Hepatic stellate cell (primary cell): ENCODE results near the gene LPCAT4.
A peak's percentile ranks its signal among the peaks of the same experiment; 100 is the strongest.
"Not testable (repeated sequence)": the region's sequence is repeated elsewhere in the genome, so short reads cannot be mapped to it uniquely, and the experiment has no call there.

ENCODE experiments used
- DNase-seq: peaks from one replicate; pipeline ENCODE4 v3.0.0; 2011; ENCODE audit warnings: low spot score

Gene LPCAT4, protein sequence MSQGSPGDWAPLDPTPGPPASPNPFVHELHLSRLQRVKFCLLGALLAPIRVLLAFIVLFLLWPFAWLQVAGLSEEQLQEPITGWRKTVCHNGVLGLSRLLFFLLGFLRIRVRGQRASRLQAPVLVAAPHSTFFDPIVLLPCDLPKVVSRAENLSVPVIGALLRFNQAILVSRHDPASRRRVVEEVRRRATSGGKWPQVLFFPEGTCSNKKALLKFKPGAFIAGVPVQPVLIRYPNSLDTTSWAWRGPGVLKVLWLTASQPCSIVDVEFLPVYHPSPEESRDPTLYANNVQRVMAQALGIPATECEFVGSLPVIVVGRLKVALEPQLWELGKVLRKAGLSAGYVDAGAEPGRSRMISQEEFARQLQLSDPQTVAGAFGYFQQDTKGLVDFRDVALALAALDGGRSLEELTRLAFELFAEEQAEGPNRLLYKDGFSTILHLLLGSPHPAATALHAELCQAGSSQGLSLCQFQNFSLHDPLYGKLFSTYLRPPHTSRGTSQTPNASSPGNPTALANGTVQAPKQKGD

DNA sequence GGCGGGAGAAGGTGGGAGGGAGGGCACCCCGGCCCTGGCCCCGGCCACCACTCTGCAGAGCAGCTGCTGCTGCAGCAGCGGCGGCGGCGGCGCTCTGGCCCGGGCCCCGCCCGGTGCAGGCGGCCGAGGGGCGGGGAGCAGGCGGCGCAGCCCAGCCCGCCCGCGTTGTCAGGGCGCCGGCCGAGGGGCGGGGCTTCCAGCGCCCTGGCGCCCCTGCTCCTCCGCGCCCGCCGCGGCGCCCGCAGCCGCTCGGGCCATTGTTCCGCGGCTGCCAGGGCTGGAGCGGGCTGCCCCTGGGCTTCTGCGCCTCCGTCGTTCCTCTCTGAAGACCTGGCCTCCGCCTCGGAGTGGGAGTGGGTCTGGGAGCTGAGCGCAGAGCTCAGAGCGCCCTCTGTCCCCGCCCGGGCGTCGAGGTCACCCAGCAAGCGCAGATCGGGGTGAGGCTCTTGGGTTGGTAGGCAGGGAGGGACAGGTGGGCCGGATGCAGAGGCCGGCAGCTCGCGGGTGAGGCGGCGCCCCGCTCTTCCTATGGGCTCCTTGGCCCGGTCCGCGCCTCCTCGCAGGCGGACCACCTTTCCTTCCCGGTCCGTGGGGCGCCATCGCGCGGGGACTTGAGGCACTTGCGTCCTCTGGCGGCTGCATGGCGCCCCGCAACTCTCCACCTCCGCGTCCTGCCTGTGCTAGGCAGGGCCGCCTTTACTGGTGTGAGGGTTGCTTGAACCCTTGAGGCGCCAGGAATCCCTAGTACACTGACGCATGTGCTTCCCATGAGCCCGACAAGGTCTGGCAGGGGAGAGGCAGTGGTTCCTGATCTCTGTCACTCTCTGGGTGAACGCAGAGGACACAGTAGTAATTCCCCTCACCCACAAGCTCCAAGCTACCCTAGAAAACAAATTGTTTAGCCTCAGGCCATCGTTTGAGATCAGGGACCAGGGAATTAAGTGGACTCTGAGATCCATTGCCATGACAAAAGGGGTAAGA, at the start of gene LPCAT4:
TSS of gene LPCAT4 (minus strand) at position 96 of the 981 bp plus-strand sequence. CDS start 96 bp downstream, outside the sequence.
- peak; percentile 90 for DNase-seq

DNA sequence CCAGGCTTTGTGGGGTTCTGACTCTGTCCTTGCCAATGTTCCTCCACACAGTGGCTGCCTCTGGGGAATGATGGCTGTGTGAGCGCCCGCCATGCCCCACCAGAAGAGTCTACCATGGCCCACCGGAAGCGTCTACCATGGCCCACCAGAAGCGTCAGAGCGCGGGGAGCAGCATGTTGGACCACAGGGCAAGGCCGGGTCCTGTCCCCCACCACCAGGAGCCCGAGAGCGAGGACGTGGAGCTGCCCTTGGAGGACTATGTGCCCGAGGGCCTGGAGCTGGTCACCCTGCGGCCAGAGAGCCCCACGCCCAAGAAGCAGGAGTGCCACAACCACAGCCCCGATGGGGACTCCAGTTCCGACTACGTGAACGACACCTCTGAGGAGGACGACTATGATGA, 42.5 kb upstream of the LPCAT4 start:
- DNase-seq, result not testable (repeated sequence)

DNA sequence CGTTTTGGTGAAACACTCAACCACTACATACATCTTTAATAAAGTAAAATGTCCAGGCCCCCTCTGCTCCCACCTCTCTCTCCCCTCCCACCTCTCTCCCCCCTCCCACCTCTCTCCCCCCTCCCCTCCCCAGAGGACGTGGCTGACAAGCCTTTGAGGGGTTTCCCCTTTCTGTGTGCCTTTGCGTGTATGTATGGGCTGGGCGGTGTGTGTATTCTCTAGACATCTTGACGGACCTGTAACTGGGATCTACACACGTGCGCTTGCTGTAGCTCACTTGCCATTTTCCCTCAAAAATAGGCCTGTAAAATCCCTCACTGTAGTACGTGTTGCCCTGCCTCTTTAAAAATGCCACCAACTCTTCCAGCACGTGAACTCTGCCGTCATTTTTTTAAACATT, 42.0 kb upstream of the LPCAT4 start:
- DNase-seq, result not testable (repeated sequence)

DNA sequence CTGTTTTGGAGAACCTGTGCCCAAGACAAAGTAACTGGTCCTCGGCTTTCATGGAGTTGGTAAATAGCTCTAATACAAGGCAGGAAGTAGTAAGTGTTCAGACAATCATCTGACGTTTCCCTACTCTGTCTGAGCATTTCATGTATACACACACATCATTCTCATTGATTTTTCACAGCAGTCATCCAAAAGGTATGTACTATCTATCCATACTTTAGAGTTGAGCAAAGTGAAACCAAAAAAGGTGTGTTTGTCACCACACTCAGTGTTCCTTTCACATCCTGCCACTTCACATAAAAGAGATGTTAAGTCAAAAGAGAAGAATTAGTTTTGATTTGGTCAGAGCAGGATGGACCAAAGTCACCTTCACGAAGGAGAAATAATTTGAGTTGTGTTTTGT, 36.9 kb upstream of the LPCAT4 start:
- not testable (repeated sequence) for DNase-seq

DNA sequence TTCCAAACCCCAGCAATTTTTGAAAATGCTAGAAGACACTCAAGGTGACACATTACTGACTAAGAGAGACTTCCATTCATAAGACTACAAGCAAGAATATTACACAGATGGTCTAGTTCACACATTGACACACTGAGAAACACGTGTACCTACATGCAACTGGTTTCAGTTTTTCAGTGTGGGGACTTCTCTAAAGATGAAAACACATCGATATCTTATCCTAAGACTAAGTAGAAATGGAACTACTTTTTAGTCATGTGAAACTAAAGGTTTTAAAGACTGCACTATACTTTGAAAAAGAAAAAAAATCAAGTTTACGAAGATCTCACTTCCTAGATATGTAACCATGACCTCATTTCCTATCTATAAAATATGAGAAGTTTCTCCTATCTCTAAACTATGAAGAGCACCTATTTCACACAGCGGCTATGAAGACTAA, 36.2 kb upstream of the LPCAT4 start:
- DNase-seq, result not testable (repeated sequence)

DNA sequence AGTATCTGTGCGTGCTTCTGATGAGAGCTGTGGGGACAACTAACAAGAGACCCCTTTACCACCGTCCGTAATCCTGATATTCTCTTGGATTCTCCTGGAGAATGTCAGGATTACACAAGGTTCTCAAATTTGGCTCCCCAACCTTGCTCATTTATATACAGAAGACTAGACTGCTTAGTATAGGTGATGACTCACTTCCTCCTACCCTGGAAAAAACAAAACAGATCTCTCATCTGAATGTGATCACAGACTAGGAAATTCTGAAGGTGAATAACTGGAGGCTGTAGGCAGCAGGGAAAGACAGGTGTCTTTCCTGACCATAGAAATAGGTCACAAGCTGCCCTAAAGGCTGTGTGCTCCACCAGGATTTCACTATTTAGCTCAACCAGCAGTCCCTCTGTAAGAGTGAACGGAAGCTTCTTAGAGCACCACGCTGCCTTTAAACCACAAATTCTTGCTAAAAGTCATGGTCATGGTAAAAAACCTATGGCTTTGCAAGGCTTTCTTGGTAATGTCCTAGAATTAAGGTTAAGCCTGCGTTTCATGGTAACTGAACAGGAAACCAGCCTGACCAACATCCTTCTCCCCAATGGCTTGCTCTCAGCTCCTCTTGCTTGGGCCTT, 30.8 kb upstream of the LPCAT4 start:
- not testable (repeated sequence) for DNase-seq

DNA sequence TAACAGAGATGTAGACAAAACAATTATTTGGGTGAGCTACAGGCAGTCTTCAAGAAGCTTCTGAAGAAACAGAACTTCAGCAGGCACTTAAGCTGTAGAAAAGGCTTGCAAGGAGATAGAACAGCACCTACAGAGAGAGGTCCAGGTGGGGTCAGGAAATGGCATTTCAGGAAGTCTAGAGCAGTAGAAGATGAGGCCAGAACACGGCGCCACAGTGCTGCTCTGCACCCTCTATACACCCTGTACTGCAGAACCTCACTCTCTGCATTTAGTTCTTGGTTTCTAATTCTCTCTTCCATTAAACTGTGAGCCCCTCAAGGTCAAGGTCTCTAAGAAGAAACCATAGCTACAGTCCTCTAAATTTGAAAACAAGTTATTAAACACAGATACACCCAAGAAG, 26.0 kb upstream of the LPCAT4 start:
- DNase-seq, result not testable (repeated sequence)

DNA sequence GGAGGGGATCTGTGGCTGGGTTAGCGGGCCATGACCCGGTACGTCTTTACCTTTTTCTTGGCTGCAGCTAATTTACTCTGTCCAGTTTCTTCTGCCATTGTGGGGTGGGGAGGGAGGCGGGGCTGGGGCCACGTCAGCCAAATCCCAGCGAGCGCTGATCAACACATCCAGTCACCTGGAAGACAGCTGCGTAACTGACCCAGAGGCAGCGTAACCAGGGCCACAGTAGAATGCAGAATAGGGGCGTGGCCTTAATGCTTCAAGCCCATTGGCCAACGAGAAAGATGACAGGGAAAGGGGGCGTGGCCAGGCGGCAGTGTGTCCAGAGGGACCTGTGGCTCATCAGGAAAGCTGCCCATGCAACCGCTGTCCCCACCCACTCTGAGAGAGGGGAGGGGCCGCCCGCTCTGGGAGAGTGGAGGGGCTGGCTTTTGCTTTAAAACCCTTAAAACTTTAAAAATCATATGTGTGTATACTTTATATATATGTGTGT, 22.6 kb upstream of the LPCAT4 start:
- not testable (repeated sequence) for DNase-seq

DNA sequence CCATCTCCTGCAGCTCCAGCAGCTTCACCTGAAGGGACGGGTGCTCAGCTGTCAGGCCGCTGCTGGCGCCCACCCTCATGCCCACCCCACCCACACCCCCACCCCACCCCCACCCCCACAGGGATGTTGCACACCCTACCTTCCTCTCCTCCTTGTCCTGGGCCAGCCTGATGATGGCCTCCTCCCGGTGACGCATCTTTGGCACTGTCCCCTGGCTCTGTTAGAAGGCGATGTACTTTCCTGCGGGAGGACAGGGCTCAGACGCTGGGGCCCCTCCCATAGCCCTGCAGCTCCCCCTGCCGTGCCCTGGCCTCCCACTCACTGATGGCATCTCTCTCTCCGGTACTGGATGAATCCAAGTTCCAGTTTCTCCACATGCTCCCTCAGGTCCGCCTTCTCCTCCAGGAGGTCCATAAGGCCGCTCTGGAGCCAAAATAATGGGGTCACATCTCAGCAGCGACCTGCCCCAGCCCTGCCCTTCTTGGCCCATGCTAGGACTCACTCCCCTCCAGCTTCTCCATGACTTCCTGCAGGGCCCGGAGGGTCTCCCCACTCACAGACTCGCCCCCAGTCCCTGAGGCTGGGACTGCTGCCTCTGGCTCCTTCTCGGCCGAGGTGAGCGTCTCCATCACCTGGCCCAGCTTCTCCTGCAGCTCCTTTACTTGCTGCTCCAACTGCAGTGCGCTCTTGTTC, 15.0 kb upstream of the LPCAT4 start:
- not testable (repeated sequence) for DNase-seq

DNA sequence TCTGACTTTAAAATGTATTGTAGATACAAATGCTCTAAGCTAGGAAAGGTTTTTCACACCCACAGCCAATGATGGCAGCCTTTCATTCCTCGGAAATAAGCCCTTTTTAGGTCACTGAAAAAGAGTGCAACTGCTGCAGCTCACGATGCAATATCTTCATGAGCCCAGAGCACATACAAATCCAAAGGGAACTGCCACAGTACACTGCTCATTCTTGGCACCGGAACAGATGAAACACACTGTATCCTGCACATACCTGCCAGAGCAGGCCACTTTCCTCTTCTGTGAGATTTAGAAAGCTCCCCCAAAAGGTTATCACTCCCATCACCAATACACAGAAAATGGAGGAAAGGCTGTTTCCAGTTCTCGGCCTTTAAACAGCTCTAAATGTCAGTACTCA, 13.5 kb upstream of the LPCAT4 start:
- not testable (repeated sequence) for DNase-seq

DNA sequence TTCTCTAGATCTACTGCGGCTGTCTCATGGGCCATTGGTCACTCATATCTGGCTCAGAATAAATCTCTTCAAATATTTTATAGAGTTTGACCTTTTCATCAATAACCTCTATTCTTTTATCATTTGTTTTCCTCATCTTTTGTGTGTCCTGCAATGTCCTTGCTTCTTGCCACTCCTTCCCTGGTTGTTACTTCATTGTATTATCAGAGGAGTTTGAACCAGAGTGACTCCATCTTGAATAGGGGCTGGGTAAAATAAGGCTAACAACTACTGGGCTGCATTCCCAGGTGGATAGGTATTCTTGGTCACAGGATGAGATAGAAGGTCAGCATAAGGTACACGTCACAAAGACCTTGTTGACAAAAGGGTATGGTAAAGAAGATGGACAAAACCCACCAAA, 9.9 kb upstream of the LPCAT4 start:
- no peak for DNase-seq

DNA sequence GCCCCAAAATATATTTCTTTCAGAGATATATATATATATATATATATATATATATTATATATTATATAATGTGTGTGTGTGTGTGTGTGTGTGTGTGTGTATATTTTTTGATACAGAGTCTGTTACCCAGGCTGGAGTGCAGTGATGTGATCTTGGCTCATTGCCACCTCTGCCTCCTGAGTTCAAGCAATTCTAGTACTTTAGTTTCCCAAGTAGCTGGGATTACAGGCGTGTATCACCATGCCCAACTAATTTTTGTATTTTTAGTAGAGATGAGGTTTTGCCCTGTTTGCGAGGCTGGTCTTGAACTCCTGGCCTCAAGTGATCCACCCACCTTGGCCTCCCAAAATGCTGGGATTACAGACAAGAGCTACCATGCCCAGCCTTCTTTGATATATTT, 8.5 kb upstream of the LPCAT4 start:
- not testable (repeated sequence) for DNase-seq

DNA sequence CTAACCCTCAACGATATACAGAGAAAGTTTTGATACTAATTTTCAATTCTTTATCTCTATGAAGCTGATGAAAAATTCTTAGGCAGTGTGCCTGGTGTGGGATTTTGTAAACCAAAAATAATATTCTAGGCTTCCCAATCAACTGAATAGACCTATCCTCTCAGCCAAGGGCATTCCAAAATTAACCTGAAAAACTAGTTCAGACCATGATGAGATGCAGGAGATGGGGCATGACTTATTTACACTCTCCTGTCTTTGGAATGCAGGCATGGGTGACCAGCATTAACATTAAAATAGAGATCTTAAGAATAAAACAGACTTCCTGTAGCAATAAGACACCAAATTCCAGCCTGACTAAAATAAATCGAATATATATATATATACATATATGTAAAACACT, 7.8 kb upstream of the LPCAT4 start:
- DNase-seq, result no peak

DNA sequence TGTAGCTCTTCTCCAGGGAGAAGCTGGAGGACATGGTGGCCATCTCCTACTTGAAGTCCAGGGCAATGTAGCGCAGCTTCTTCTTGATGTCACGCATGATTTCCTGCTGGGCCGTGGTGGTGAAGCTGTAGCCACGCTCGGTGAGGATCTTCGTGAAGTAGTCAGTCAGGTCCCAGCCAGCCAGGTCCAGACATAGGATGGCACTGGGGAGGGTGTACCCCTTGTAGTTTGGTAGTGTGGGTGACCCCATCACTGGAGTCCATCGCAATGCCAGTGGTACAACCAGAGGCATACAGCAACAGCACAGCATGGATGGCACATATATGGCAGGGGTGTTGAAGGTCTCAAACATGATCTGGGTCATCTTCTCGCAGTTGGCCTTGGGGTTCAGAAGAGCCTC, 7.0 kb upstream of the LPCAT4 start:
- no peak for DNase-seq

DNA sequence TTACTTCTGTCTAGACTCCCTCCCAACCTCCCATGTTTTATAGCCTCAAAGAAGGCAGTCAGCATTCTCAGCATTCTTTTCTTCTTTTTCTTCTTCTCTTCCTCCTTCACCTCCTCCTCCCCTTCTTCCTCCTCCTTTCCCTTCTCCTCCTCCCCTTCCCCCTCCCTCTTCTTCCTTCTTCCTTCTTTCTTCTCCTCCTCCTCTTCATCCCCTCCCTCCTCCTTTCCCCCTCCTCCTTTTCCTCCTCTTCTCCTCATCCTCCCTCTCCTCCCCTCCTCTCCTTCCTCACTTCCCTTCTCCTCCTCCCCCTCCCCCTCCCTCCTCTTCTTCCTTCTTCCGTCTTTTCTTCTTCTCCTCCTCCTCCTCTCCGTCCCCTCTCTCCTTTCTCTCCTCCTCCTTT, 3.6 kb upstream of the LPCAT4 start:
- no peak for DNase-seq

DNA sequence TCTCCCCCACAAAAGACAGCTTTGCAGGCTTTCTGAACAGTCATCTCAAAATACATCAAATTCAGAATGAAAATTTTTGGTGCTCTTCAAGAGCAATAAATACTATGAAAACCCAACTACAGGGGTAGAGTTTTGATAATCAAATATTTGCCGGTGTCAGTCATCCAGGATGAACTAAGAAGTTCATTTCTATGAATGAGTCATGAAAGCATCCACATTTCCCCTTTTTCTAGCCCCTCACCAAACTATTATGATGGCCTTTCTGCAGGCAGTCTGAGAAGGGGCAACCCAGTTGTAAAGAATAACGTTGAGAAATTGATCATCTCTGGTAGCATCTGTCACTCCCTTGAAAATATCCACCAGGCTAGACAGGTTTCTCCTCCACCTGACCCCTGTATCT, 3.1 kb upstream of the LPCAT4 start:
- DNase-seq, result no peak

DNA sequence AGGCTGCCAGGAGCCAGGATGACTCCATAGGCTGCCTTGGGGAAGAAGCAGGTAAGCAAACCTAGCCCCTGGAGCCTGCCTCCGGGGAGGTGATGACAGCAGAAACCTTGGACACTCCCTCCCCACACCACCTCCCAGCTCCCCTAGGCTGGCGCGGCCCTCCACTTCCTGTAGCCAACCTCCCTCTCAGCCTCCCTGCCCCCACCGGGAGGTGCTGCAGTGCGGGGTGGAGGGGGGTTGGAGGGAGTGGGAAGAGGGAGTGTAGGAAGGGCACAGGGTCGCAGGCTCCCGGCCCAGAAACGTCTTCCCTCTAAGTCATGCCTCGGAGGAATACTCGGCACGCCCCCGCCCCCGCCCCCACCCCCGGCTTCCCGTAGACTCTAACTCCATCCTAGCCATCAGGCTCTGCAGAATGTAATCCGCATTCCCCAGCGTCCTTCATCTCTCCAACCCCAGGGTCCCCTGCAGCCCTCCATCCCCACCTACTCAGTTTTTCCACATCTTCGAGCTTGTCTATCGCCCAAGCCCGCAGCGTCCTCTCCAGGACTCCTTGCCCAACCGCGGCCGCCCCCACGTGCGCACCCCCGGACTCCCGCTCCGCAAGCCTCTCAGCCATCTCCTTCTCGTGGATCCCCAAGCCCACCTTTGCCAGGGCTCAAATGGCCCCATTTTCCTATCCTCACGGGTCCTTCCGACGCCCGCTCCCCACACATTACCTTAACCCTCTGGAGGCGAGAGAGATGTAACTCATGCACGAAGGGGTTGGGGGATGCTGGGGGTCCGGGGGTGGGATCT, 528 bp downstream of the LPCAT4 start:
- peak; percentile 60 for DNase-seq

DNA sequence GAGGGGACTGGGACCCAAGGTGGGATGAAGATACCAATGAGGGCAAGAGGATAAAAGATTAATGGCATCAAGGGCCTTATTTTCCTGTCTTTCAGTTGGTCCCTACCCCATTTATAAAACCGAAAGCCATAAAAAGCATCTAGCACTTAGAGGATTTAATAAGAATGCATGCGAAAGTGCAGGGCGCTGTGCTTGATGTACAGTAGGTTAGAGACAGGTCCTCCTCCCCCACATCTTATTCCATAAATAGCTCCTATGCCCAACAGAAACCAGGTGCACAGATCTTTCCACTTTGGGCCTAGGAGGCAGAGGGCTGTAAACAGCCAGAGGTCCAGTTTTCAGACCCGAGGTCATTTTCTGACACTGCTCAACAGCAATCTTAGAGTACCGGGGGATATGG, 1.2 kb downstream of the LPCAT4 start:
- peak; percentile 16 for DNase-seq

DNA sequence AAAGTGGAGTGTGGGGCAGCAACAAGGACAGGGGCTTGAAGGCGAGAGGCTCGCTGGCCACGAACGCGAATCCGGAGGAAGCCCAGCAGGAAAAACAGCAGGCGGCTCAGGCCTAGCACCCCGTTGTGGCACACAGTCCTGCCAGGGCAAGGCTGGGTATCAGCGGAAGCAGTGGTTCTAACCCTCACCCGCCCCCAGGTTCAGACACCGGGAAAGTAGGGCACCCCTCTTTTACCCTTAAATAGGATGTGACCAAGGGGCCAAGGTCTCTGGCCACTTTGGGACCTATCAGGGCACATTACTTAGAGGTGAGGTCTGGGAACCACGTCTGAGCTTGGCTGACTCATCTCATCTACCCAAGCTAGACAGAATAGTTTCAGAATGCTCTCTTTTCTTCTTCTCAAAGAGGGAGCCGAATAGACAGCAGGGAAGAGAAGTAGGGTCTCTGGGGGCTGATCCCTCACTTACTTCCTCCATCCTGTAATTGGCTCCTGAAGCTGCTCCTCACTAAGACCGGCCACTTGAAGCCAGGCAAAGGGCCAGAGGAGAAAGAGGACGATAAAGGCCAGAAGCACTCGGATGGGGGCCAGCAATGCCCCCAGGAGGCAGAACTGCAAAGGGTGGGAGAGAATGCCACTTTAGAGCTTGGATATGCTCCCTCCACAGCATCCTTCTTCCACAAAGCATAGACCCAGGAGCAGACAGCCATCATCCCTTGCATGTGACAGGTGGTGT, 1.7 kb downstream of the LPCAT4 start:
- DNase-seq, result no peak

DNA sequence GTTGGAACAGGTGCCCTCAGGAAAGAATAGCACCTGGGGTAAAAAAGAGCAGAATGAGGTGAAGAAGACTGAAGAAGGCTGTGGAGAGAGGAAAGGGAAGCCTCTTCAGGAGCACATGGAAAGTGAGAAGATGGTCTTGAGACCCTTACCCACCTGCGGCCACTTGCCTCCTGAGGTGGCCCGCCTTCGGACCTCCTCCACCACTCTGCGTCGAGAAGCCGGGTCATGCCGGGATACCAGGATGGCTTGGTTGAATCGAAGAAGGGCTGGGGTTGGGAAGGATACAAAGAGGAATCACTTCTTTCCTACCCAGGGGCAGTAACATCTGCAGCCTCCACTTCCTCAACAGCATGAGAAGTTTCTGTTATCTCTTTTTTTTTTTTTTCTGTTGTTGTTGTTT, 3.0 kb downstream of the LPCAT4 start:
- no peak for DNase-seq
